ENCODE data around the gene AP2B1.
"Not testable (repeated sequence)": the region's sequence is repeated elsewhere in the genome, so short reads cannot be mapped to it uniquely, and the experiment has no call there.

AP2B1 gene

GRCh38 chr17:35645923-35646322, 58.8 kb downstream of the AP2B1 start:
- DNase-seq: no peak

- no peak for DNase-seq
Observed at GRCh38 chr17:35651467-35651866, 64.3 kb downstream of the AP2B1 start.

GRCh38 chr17:35653619-35654361, 66.7 kb downstream of the AP2B1 start:
- DNase-seq: no peak

GRCh38 chr17:35655303-35655702, 68.2 kb downstream of the AP2B1 start:
- DNase-seq: no peak

DNA sequence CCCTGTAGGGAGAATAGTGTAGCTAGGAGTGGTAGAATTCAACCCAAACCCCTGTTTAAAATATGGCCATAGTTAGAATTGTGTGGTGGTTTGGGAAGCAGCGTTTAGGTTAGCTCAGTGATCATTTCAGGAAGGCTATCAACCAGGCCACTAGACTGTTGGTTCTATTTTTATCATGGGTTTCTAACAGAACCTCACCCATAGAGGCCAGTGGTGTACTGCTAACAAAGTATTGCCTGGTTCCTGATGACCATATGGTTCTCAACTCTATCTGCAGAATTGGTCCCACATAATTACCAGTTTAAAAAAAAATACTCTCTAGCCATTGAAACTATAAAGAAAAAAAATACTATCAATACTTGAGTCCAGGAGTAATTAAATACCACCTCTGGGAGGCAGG, 73.8 kb downstream of the AP2B1 start:
- no peak for DNase-seq

DNA sequence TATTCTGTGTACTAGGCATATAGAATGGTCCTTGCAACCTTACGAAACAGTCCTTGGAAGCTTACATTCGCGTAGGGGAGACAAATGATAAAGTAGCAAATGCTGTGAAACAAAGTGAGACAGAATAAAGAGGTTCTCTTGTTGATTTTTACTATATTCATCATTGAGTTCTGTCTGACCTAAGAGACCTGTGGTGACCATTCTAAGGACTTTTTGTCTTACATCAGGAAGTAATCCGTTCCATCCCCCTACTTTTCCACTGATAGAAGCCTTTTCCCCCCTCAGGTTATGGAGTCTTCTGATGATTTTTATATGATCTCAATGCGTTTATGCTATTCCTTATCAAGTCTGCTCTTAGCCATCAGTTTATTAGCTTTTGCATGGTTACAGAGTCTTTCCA, 77.6 kb downstream of the AP2B1 start:
- no peak for DNase-seq

DNA sequence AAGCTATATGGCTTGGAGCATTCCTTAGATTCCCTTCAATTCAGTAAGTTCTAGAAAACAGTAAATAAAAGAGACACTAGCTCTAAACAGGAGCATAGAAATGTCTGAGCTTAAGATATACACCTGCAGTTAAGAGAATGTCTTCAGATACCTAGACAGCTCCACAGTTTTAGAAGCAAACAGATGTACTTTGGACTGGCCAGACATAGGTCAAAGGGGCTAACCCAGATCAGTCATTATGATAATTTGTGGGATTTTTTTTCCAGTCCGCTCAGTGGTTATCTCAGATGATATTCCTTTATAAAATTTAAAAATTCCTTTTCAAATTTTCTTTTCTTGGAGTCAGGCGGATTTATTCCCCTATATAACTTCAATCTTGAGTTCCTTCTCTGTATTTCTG, 78.5 kb downstream of the AP2B1 start:
- DNase-seq: no peak

- DNase-seq: no peak
Observed at GRCh38 chr17:35666070-35666469, 78.9 kb downstream of the AP2B1 start.

GRCh38 chr17:35666967-35667532, 79.9 kb downstream of the AP2B1 start:
- DNase-seq: no peak

- no peak for DNase-seq
Observed at GRCh38 chr17:35668802-35669201, 81.7 kb downstream of the AP2B1 start.

GRCh38 chr17:35674552-35674951, 87.4 kb downstream of the AP2B1 start:
- DNase-seq: no peak

DNA sequence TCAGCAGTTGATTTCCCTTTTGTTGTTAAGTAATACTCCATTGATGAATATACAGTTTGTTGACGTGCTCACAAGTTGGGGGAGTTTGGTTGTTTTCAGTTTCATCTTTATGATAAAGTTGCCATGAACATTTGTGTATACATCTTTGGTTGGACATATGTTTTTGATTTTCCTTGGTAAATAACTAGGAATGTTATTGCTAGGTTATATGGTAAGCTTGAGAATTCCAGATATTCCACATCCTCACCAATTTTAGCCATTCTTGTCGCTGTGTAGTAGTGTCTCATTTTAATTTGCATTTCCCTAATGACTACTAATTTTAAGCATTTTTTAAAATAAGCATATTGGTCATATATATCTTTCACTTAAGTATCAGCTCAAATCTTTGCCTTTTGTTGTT, 89.3 kb downstream of the AP2B1 start:
- no peak for DNase-seq

DNA sequence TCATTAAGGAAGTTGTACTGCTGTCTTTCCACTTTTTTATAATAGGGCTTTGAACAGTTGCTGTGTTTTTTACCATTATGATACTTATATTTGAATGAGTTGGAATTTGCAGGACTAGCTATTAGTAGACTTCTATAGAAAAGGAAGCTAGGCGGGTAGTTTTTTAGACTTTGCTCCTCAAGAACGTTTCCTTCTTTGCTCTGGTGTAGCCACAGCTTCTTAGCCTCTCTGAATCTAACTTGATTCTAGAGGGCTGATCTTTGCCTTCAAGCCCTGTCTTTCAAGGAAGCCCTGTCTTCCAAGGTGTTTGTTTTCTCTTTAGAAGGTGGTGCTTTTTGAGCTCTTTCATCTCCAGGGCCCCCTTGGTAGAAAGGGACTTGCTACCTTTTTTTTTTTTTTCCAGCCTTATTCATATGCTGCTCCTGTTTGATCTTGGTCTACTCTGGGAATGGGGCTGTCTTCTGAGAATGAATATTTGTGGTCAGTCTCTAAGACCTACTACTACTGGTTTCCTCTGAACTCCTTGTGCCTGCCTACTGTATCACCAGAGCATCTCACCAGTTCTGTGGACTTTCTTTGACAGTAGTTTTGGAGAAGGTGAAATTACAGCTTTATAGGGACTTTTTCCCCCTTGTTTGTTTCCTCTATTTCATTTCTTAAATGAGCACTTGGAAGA, 92.0 kb downstream of the AP2B1 start:
- no peak for DNase-seq

DNA sequence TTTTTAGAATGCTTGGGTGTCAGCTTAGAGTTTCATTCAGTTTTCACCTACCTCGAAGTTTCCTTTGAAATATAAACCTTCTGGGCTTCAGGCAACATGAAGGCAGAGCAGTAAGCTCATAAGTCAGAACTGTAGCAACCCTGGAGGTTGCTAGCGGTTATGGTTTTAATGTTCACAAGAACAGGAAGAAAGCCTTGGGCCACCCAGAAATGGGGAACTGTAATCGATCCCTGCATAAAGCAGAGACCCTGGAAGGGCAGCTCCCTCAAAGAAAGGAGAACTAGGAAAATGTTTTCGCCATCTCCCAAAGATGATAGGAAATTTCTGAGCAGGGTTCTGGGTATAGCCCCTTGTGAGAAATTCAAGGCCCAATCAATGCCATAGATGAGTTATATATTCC, 96.5 kb downstream of the AP2B1 start:
- no peak for DNase-seq

GRCh38 chr17:35684055-35684802, 97.1 kb downstream of the AP2B1 start:
- DNase-seq: no peak

- DNase-seq: no peak
Observed at GRCh38 chr17:35692512-35693210, 105.5 kb downstream of the AP2B1 start.

DNA sequence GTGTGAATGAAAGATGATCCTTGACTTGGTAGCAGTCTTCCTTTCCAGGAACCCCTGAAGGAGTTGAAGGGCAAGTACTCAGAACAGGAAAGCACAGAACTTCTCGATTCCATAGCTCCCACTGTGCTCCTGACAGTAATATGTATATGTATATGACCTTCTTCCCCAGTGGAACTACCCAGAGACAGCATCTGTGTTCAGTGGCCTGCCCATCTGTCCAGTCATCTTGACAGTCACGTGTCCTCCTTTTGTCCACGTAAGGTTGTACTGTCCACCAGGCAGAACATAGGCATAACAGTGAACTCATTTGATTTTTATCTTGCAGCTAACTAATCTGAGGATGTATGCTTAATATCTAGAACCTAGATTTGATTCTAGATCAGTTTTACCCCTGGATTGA, 106.5 kb downstream of the AP2B1 start:
- no peak for DNase-seq

DNA sequence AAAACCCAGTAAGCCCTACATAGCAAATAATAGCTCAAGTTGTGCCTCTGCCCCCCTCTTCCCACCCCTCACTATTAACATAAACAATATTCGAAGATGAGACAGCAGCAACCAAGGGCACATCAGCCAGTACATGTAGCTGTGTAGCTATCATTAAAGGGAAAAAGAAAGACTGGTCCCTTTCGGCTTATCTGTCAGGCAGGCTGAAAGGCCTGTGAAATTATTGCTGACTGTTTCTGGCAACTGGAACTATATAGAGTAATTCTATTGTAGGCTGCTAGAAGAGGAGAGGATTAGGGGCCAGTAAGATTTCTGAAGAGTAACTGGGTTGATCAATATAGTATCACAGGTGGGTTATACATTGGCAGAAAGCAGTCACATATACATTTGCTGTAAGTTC, 107.8 kb downstream of the AP2B1 start:
- no peak for DNase-seq

DNA sequence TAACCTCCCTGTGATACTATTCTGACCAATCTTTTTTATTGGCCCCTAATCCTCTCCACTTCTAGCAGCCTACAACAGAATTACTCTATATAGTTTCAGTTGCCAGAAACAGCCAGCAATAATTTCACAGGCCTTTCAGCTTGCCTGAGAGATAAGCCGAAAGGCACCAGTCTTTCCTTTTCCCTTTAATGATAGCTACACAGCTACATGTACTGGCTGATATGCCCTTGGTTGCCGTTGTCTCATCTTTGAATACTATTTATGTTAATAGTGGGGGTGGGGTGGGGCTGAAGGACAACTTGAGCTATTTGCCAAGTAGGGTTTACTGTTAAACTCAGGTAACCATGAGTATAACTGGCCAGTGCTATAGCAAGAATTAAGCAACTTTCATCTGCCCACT, 108.5 kb downstream of the AP2B1 start:
- no peak for DNase-seq

GRCh38 chr17:35698800-35699199, 111.7 kb downstream of the AP2B1 start:
- no peak for DNase-seq

DNA sequence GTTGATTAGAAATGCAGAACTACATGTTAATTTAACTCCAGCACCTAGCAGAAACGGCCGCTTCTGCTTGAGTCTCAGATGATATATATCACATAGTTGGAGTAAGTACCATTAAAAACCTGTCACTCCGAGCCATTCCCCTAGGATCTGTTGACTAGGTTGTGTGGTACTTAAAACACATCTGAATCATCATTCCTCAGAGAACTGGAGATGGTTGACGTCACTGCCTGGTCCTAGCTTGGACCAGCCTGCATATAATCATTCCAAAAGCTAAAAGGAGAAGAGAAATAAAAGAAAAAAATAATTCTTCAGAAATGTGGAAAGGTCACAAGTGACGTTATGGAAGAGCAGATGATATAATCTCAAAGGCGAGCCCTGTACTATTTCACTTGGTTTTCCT, 113.0 kb downstream of the AP2B1 start:
- DNase-seq: no peak

DNA sequence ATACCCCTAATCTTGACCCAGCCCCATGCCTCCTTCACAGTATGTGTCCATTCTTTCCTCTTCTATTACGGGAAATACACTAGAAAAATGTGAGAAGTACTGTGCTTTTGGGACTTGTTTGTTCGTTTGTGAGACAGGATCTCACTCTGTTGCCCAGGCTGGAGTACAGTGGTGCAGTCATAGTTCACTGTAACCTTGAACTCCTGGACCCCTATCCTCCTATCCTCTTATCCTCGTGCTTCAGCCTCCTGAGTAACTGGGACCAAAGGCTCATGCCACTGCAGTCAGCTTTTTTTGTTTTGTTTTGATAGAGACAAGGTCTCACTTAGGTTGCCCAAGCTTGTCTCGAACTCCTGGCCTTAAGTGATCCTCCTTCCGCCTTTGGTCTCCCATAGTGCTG, 114.4 kb downstream of the AP2B1 start:
- no peak for DNase-seq

DNA sequence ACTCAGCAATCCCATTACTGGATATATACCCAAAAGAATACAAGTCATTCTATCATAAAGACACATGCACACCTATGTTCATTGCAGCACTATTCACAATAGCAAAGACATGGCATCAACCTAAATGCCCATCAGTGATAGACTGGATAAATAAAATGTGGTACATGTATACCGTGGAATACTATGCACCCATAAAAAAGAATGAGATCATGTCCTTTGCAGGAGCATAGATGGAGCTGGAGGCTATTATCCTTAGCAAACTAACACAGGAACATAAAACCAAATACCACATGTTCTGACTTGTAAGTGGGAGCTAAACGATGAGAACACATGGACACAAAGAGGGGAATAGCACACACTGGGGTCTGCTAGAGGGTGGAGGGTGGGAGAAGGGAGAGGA, 116.2 kb downstream of the AP2B1 start:
- not testable (repeated sequence) for DNase-seq

All from NCI-H1048 (cell line).